Sigmoid colon (tissue), 4 donors: ENCODE data around the gene GP1BA.
A peak's percentile ranks its signal among the peaks of the same experiment; 100 is the strongest.

Source experiments
- POLR2A ChIP-seq, 2 donors: fragments of 450-650 bp; IDR thresholded peaks; one replicate each; pipeline ENCODE4 v1.6.1; 2016; ENCODE audit warnings: antibody characterized with exemption in 2 of 2, mild to moderate bottlenecking in 2 of 2, moderate library complexity in 2 of 2
- POLR2AphosphoS5 ChIP-seq, 4 donors: sonication (generic); formaldehyde crosslinking; IDR thresholded peaks; one replicate each; pipeline ENCODE4 v1.6.1; 2017; ENCODE audit warnings: antibody characterized with exemption in 4 of 4
- TF ChIP-seq, protein P1 (sequence below), 4 experiments: fragments of 450-650 bp in 3 of 4; fragments of 200-600 bp in 1 of 4; IDR thresholded peaks; one replicate each; pipeline ENCODE4 v1.5.1; 2016 to 2019; ENCODE audit warnings: antibody characterized with exemption in 4 of 4, mild to moderate bottlenecking in 3 of 4, moderate library complexity in 2 of 4

DNA sequence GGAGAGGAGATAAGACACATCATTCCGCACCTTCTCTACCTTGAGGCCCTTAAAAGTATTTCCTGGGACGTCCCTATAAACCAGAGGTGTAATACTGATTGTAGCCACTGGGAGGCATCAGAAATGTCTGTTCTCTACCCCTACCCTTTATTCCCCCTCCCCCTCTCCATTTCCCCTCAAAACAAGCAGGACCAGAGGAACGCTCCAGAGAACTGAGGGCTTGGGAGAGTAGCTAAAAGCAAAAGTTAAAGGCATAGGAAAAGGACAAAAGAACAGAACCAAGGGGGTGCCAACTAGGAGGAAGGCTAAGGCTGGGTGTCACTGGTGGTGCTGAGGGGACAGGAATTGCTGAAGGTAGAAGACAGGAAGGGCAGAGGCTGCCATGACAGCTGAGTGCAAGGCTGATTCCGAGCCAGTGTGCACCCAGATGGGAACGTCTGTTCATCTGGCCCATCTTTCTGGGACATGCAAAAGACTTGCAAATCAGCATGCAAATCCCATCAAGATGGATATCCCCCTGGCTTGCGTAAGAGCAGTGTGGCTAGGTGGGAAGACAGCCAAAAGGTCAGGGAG lies 48.7 kb downstream of the GP1BA start:
- TF ChIP-seq, protein P1, sequence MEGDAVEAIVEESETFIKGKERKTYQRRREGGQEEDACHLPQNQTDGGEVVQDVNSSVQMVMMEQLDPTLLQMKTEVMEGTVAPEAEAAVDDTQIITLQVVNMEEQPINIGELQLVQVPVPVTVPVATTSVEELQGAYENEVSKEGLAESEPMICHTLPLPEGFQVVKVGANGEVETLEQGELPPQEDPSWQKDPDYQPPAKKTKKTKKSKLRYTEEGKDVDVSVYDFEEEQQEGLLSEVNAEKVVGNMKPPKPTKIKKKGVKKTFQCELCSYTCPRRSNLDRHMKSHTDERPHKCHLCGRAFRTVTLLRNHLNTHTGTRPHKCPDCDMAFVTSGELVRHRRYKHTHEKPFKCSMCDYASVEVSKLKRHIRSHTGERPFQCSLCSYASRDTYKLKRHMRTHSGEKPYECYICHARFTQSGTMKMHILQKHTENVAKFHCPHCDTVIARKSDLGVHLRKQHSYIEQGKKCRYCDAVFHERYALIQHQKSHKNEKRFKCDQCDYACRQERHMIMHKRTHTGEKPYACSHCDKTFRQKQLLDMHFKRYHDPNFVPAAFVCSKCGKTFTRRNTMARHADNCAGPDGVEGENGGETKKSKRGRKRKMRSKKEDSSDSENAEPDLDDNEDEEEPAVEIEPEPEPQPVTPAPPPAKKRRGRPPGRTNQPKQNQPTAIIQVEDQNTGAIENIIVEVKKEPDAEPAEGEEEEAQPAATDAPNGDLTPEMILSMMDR (IDR thresholded peaks at IDR 0.05) = peak; percentile 61 to 88 (median 80)
- TF ChIP-seq POLR2A (IDR thresholded peaks at IDR 0.05) (no peak), POLR2AphosphoS5 (IDR thresholded peaks at IDR 0.05) (no peak)
